GM18499 (cell line): ENCODE measurements around the gene SAMD9.
A peak's percentile ranks its signal among the peaks of the same experiment; 100 is the strongest.
"Not testable (repeated sequence)": the region's sequence is repeated elsewhere in the genome, so short reads cannot be mapped to it uniquely, and the experiment has no call there.

Experiments used
- ATAC-seq: cut with Tn5 transposase; IDR thresholded peaks from one replicate; pipeline ENCODE4 v1.9.1; 2021; ENCODE audit warnings: moderate number of reproducible peaks; ENCODE audit not compliant: insufficient read depth, unreplicated experiment

The SAMD9 gene

DNA sequence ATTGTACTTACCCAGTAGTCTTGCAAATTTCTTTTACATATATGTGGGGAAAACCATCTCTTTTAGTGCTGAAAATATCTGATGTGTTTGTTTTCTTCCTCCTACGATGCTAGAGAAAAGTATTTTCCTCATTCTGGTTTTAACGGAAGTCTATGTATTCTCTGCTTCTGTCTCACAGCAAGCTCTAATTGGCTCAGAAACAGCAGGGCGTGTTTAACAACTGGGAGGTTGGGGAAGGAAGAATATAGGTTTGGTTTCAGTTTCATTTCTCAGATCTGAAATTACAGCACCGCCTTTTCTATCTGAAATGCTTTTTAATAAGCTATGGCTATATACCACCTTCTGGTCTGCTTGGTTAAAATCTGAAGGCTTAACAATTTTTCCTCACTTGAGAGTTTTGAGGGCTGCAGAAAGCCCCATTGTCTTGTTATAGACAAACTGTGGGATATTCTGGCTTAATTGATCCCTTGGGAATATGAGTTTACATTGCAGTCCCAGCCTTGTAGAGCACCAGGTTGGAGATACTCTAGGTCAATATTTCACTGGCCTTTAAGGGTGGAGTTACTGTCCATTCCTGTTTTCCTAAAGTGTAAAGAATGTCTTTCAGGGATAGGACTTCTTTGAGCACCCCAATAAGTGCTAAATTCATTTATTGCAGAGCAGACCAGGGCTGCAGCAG, at the start of gene SAMD9:
SAMD9 (minus strand) TSS at position 128 of the 679 bp plus-strand sequence. CDS start 11,882 bp downstream, outside the sequence.
- peak; percentile 100 for ATAC-seq

DNA sequence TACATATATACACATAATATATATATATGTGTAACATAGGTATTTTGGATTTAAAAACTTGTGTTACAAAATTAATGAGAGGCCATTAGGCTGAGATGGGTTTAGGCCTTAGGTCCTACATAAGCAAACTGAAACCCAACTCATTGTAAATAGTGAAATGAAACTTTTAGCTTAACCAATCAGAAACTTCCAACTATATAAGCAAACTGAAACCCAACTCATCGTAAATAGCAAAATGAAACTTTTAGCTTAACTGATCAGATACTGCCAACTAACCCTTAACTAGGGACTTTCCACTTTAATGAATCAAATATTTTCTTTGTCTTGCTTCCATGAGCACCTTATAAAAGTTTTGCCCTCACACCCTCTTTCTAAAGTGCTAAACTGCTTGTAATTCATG, 47.7 kb upstream of the SAMD9 start:
- ATAC-seq = peak; percentile 98

DNA sequence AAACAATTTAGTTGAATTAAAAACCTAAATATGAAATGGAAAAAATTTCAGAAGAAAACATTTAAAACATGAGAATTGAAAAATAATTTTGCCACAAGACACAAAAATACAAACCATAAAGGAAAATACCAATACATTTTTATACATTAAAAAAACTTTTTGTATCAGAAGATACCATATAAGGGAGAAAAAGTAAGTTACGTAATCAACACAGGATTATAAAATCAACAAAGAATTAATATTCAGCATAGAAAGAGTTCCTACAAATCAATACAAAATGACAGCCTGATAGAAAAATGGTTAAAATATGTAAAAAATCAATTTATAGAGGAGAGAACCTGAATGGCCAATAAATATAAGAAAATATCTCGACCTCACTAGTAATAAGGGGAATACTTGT, 47.0 kb upstream of the SAMD9 start:
- ATAC-seq = no peak

DNA sequence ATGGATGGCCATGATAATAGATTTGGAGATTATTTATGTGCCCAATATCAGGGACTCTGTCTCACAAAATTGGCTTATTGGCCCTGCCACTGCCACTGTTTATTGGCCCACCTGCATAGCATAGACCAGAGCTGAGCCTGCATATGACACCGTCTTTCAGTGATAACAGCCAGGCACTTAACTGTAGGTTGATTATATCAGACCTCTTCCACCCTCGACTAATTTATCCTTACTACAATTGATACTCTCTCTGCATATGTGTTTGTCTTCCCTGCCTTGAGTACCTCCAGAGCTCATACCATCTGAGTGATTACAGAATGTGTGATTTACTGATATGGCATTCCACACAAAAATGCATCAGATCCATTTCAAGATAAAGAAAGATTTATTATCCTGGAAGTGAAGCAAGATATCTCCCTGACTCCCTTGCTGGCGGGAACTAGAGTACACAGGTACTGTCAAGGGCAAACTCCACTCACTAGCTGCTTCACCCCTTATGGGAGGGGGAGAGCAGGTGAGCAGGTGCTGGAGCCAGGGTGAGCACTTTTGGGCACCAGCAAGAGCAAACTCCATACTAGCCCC, 43.5 kb upstream of the SAMD9 start:
- ATAC-seq = no peak

DNA sequence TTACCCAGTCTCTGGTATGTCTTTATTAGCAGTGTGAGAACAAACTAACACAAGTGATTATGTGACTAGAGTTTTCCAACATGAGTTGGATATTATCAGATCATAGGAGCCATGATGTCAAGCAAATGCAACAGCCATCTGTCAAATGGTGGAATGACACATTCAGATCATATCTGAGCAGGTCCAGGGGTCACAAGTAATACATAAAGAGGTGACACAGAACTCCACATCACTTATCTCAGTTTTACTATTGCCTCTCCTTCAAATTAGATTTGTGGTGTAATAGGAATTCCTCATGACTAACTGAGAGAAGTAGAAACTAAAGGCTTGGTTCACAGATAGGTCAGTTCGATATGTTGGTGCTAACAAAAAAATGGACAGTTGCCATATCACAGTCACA, 42.6 kb upstream of the SAMD9 start:
- ATAC-seq = no peak

DNA sequence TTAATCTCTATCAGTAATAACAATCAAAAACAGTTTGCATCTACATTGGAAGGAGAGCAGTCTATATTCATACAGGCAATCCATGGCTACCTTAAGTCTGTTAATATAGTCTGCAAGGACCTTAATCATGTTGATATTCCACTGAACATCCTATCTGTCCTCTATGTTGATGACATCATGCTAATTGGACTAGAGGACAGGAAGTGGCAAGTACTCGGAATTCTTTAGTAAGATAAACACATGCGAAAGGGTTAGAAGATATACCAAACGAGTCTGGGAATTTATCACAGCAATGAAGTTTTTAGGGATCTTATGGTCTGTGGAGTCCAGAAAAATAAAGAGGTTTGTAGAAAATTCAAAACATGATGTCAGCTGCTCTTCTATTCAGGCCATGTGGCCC, 41.7 kb upstream of the SAMD9 start:
- ATAC-seq = no peak

DNA sequence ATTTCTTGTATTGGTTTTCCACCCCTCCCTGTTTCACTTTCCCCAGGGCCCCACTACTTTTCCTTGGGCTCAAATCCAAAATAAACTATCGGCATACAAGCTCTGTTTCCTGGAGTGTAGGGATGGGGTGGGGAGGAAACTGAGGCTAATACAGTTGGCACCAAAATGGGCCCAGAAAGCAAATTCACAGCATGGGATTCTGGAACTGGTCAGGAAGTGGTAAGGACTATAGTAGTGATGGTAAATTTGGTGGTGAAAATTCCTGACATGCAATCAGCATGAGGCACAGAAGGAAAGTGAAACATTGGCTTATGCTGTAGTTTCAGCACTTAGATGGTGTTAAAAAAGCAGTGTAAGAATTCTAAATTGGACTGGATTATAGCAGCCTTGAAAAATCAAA, 39.1 kb upstream of the SAMD9 start:
- no peak for ATAC-seq

DNA sequence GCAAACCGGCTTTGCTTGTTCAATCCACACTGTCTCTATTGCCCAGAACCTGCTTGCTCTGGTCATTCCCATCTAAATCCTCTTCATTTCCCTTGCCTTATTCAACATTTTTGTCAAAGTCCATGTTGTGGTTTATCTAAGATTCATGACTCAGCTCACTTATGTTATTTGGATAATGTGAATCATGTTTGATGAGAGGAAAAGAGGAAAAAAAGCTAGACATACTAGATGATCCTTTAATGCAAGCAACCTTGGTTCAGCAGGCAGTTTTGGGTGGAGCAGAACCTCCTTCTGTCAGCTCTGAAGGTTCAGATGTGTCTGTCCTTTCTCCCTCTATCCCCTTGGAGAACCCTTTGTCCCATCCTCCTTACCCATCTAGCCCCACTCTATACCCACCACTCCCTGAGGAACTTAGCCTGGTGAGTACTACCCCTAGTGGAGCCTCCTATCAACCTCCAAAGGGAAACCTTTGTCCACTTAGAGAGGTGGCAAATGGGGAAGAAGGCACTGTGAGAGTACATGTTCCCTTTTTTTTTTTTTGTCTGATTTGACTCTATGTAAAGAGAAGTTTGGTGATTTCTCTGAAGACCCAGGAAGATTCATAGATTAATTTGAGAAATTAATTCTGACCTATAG, 32.5 kb upstream of the SAMD9 start:
- ATAC-seq = no peak

DNA sequence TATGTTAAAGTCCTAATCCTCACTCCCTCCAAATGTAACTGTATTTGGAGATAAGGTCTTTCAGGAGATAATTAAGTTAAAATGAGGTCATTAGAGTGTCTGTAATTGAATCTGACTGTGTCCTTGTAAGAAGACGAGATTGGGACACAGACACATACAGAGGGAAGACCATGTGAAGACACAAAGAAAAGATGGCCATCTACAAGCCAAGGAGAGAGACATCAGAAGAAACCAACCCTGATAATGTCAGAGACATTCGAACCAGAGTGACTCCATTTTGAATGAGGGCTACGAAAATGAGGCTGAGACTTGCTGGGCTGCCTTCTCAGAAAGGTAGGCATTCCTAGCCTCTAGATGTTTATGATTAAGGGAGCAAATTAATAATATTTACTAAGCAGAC, 30.9 kb upstream of the SAMD9 start:
- no peak for ATAC-seq

DNA sequence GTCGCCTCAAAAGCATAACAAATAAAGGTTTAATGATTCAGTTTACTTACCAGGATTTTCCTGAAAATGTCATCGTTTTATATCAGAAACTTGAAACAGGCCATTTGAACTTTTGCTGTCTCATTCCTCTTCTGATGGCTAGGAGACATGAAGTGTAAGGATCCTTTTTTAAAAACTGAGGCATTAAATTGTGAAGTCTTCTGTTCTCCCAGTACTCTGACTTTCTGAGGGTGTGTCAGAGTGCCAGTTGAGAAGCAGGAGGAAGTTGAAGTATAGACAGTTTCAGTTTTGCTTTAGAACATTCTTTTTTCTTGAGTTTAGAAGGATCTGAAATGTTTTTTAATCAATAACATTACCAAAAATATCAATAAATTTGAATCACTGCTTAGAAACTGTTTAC, 30.4 kb upstream of the SAMD9 start, which contains the start of gene SAMD9L:
SAMD9L (minus strand) TSS at position 242 of the 400 bp plus-strand sequence. CDS start 12,414 bp downstream, outside the sequence.
- ATAC-seq = no peak

DNA sequence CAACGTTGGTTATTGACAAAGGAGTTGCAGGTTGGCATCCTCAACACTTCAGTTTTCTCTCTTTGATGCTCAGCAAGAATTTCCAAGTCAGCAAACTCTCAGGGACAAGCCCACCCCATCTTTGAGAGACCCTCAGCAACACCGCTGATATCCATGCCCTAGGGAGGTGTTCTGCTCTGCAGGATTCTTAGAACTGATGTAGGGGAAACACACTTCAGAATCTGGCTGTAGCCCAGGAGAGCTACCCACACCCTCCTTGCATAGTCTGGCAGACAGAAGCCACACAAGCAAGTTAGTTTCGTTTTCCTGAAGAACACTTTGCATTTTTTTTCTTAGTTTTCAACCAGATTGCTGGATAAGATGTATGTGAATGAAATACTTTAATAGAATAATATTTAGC, 29.6 kb upstream of the SAMD9 start:
- peak; percentile 73 for ATAC-seq

DNA sequence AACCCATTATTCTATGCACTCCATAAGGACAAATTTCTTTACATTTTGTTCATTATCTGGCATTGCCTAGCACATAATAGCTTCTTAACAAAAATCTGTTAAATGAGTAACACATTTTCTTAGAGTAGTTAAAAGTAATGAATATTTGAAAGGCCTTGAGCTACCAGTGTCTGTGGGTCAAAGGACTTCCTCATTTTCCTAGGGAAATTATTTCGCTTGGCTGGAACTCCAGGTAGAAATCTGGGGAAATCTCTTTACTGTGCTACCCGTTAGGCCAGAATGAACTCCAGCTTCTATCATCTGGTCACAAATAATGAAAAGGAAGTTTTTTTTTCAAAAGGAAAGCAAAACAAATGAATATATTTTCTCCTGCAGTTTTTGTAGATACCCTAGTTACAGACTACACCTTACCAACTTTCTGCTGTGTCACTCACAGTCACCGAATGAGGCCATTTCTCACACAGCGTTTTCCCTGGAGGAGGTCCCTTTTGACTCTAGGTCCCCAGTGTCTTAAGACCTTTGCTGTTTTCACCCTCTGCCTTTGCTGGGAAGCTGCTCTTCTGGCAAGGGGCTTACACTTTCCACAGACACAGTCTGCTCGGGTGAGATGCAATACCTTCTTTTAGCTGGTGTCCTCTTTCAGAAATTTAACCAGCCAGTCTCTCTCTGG, 28.8 kb upstream of the SAMD9 start:
- ATAC-seq = no peak

DNA sequence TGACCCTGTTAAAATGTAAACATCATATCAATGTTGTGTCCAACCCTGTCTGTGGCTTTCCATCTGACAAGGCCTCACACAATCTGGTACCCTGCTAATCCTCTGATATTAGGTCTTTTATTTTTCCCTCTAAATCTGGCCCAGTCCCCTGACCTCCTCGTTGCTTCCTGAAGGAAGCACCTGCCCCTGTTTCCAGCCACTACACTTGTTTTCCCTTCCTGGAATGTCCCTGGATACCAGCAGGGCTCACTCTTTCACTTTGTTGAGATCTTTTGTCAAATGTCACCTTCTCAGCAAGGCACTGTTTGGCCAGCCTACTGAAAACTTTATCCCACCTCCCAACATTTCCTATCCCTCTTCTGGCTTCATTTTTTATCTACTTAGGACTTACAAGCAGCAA, 28.3 kb upstream of the SAMD9 start:
- ATAC-seq = no peak

DNA sequence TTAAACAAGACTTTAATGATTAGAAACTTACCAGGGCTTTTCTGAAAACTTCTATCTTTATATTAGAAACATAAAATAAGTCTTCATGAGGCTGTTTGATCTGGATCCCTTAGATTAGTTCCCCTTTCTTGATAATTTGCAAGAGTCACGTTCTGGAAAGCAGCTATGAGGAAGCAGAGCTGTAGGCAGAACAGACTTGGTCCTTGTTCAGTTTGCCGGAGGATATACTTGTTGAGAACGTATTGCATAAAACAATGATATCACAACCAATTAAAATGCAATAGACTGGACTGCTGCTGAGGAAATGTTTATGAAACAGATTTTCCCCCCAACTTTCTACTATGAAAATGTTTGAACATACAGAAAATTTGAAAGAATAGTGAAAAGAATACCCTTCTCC, 27.6 kb upstream of the SAMD9 start:
- ATAC-seq = no peak

DNA sequence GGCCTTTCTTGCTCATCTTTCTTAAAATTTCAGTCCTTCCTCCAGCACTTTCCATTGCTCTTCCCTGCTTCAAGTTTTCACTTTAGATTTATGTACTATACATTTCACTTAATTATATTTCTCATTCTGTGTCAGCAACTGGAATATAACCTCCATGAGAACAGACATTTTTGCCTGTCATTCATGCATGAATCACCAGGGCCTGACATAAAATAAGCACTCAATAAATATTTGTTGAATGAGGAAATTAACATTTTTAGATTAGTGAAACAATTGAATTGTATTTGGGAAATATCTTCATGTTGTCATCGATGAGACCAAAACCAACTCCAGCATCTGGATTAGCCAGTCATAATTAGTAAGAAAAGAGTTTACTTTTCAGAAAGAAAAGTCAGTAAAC, 24.3 kb upstream of the SAMD9 start:
- no peak for ATAC-seq

DNA sequence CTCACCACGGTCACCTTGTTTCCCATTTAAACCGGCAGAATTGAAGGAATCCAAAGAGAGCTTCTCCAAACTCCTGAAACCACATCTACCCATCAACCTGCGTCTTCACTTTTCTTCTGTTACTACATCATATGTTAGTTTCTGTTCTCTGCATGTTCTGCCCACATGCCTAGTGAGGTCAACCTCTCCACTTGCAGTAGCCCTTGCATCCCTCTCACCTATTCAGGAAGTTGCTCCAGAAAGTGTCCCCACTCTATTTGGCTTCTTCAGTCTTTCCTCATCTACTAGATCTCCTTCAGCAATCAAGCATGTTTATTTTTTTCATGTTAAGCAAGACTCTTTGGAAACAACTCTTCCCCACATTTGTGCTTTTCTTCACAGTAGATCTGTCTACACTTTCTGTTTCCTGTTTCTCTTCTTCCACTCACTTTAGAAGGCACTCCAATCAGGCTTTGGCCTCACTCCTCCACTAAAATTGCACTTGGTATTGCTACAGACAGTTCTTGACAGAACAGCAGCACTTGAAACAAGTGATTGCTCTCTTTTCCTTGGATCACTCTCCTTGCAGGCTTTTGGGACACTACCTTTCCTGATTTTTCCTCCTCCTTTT, 22.9 kb upstream of the SAMD9 start:
- ATAC-seq = no peak

DNA sequence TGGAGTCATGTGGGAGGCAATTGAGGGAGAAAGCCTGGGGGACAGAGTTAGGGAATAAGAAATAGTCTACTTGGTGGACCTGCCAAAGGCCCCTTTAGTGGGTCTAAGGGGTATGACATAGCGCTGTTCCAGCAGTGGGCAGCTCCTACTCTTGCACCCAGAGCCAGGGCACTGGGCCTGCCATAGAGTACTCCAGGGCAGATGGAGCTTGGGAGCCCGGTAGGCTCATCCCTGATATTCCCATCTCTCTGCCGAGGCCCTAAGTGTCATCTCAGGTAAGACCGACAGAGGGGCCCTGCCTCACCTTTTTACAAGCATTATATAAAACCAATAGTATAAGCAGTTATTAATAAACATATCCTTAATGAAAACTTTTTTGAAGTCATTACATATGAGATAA, 20.8 kb upstream of the SAMD9 start:
- no peak for ATAC-seq

DNA sequence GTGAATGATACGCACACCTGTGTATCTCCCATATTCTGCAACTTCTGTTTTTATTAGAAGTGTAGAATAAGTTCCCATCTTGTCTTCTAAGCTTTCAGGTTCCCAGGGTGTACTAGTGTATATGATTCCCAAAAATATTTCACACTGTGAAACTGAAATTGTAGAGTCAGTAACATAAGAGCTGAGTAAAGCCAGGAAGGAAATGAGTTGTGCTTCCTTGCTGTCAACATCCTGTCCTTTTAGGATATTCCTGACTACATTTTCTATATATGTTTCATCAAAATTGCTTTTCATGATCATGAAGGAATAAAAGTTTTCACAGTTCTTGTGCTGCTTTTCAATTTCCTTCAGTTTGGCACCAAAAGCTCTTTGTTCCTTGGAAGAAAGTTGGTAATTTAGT, 15.2 kb upstream of the SAMD9 start:
- no peak for ATAC-seq

DNA sequence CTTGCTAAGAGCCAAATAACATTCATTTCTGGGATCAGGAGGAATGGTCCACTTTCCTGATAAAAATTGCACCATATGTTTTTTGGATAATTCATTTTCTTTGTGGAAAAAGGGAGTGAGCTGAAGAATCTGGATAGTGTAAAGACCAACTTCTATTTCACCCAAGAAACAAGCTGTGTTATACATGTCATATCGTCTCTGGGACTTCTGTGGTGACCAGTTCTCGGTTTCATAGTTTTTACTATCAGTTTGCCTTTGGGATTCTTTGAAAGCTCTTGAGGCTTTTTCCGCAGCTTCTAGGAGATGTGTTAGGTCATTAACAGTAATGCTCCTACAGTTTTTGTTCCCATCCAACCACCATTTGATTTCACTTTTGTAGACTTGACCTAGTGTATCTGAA, 14.4 kb upstream of the SAMD9 start:
- ATAC-seq = no peak

DNA sequence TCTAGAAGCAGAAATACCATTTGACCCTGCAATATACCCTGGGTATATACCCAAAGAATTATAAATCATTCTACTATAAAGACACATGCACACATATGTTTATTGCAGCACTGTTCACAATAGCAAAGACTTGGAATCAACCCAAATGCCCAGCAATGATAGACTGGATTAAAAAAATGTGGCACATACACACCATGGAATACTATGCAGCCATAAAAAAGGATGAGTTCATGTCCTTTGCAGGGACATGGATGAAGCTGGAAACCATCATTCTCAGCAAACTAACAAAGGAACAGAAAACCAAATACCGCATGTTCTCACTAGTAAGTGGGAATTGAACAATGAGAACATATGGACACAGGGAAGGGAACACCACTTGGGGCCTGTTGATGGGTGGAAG, 9.2 kb upstream of the SAMD9 start:
- ATAC-seq = not testable (repeated sequence)

DNA sequence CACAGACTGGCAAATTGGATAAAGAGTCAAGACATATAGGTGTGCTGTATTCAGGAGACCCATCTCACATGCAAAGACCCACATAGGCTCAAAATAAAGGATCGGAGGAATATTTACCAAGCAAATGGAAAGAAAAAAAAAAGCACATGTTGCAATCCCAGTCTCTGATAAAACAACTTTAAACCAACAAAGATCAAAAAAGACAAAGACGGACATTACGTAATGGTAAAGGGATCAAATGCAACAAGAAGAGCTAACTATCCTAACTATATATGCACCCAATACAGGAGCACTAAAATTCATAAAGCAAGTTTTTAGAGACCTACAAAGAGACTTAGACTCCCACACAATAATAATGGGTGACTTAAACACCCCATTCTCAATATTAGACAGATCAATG, 5.8 kb upstream of the SAMD9 start:
- not testable (repeated sequence) for ATAC-seq
